CD4-positive, alpha-beta T cell treated with Interleukin-15 for 1 hour (primary cell): ENCODE results near the gene PPM1D.
"Not testable (repeated sequence)": the region's sequence is repeated elsewhere in the genome, so short reads cannot be mapped to it uniquely, and the experiment has no call there.

Source experiments
- DNase-seq: peaks from one replicate; pipeline ENCODE4 v3.0.0-alpha.2; 2020

Gene PPM1D

DNA sequence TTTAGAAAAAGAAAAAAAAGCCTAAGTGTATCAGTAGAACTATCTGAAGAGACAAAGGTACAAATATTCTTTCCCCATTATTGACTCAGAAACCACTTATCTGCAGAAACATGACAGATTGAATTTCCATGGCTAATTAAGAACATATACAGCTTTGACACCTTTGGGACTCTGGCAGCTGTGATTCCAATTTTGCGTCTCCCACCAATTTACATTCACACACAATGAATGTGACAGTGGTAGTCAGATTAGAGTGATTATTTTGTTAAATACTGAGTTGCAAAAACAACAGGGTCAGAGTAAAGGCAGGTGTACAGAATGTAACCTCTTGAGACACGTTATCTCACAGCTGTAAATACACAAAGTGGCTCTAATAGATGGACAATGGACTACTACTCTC, 5.3 kb upstream of the PPM1D start:
- DNase-seq = no peak

DNA sequence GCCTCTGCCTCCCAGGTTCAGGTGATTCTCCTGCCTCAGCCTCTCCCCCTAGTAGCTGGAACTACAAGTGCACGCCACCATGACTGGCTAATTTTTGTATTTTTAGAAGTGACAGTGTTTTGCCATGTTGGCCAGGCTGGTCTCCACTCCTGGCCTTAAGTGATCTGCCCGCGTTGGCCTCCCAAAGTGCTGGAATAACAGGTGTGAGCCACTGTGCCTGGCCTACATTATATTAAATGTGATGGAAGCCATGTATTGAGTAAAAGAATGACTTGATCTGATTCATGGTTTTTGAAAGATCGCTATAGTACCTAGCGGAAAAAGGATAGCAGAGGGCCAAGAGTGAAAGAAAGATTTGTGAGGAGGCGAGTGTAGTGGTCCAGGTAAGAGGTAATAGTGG, 2.7 kb upstream of the PPM1D start:
- no peak for DNase-seq

DNA sequence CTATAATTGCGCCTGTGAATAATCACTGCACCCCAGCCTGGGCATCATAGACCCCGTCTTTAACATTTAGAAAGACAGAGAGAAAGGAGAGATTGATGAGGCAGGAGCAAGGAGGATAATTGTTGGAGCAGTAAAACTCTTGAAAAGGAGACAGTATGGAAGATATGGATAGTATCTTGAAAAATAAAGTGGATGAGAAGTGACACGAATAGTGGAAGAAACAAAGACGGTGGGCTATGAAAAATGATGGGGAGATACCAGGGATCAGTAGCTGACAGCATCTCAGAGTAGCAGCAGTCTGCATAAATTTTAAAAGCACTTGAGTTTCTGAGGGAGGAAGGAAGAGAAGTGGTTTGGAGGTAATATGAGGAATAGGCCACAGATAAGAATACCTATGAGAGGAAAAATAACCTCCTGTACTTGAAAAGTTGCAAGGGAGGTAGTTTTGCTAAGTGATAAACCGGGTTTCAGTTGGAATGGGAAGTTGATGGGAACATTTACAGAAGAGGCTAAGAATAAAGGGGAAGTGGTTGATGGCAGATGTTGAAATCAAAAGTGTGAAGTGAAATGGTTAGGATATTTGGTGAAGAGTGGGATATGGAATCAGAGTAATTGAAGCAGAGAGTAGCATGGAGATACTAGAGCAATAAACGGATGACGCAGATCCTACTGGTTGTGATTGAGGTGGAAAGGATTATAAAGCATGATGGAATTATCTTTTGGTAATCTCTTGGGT, 1.8 kb upstream of the PPM1D start:
- DNase-seq = no peak

DNA sequence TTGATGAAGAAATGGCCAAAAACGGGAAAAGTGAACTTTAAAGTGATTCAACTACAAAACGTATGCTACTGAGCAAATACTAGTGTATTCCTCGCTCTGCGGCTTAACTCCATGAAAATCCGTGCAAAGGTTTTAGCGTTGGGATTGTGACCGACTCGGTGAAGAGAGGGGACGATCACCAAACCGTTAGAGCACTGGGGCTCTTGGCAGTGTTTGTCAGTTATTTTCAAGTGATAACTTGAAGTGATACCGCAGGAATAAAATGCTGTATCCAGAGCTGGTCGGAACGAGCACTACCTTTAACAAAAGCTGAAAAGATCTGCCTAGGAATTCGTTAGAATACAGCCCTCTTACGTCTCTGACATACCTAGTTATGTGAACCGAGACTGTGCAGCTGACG, 773 bp upstream of the PPM1D start:
- DNase-seq = no peak

DNA sequence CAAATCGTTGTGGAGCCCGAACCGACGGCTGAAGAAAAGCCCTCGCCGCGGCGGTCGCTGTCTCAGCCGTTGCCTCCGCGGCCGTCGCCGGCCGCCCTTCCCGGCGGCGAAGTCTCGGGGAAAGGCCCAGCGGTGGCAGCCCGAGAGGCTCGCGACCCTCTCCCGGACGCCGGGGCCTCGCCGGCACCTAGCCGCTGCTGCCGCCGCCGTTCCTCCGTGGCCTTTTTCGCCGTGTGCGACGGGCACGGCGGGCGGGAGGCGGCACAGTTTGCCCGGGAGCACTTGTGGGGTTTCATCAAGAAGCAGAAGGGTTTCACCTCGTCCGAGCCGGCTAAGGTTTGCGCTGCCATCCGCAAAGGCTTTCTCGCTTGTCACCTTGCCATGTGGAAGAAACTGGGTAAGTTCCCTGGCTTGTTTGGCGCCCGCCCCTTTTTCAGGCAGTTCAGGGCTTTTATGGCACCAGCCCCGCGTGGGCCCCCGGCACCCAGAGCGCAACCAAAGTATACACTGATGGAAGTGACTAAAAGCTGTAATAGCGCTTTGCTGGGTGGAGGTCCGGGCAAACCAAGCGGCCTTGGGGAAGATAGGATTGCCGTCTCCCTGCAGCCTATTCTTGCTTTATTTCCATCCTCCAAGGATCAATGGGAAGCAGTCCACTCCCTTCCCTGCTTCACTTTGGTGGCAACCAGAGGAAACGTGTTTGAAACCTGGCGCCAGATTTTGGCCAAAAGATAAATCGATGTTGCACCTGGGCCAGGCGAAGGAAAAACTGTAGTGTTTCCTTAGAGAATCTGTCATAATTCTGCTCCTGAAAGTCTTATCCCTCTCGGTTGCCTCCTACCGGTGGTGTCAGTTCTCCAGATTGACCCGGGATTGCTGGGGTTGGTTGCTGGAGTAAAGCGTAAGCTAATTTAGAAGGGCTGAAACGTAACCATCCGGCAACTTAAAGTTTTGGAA, 775 bp downstream of the PPM1D start:
- DNase-seq = peak; percentile 51

DNA sequence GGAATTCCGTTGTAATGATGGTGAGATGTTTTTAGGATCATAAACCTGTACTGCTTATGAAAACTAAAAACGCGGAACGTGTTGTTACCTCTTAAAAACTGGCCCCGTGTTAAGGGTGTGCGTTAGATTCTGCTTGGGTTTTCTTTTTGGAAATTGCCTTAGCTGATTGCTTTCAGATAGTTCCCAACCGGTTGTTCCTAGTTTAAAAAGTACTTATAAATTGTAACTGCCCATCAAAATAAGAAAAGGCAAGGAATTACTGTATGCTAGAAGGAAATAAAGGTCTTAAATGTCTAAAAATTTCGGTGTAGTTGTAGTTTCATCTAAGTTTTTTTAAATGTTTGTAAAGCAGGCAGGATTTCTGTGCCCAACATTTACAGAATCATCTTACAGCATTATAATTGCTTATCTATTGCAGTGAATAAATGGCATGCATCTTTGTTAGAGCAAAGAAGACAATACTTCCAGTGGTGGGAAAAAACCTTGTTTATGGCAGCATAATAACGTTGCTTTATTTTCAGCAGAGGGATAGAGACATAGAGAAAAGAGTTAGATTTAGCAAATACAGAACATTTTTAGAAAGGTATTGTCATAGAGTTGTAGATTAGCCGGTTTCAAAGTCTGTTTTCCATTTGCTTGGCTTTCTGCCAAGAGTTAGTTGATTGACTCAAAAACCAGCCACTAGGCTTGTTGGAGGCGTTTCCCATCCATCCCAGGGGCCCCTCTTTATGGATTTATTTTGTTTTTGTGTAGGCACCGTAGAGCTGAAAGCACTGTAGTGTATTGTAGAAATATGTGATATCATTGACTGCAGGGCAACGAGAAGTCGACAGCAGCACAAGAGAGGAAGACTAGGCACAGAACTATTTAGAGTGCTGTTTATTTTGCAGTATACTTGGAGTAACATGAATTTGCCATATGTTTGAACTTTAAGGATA, 1.7 kb downstream of the PPM1D start:
- DNase-seq = no peak

DNA sequence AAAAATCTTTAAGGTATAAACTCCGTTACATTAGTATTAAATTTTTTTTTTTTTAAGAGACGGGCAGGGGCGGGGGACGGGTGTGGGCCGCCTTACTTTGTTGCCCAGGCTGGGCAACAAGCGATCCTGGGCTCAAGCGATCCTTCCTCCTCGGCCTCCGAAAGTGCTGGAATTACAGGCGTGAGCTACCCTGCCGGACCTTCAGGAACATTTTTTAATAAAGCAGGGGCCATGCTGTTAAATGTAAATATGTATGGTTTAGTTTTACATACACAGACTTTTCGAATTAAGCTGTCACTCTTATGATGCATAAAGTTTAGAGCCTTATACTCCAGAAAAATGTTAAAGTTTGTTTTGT, 2.4 kb downstream of the PPM1D start:
- no peak for DNase-seq

DNA sequence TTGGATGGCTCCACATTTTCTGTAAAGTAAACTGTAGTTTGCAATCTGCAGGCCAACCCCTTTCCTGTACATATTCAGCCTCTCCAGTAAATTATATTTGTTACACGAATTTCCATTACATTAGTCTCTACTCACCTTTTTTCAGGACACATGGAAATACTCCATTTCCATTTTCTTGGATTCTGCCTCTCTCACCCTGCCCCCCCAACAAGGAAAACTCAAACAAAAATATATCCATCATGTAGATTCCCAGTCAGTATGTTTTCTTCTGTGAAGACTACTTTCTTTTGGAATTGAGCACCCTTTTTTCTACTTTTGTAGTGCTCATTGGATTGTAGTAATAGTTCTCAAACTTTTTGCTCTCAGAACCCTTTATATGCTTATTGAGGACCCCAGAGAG, 2.9 kb downstream of the PPM1D start:
- no peak for DNase-seq

DNA sequence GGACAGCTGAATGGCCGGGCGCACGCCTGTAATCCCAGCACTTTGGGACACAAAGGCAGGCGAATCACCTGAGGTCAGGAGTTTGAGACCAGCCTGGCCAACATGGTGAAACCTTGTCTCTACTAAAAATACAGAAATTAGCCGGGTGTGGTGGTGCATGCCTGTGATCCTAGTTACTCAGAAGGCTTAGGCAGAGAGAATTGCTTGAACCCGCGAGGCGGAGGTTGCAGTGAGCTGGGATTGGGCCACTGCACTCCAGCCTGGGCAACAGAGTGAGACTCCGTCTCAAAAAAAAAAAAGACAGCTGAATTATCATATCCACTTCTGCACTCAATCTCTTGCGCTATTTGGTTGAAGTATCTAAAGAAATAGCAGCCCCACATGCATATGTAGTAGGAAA, 3.5 kb downstream of the PPM1D start:
- not testable (repeated sequence) for DNase-seq

DNA sequence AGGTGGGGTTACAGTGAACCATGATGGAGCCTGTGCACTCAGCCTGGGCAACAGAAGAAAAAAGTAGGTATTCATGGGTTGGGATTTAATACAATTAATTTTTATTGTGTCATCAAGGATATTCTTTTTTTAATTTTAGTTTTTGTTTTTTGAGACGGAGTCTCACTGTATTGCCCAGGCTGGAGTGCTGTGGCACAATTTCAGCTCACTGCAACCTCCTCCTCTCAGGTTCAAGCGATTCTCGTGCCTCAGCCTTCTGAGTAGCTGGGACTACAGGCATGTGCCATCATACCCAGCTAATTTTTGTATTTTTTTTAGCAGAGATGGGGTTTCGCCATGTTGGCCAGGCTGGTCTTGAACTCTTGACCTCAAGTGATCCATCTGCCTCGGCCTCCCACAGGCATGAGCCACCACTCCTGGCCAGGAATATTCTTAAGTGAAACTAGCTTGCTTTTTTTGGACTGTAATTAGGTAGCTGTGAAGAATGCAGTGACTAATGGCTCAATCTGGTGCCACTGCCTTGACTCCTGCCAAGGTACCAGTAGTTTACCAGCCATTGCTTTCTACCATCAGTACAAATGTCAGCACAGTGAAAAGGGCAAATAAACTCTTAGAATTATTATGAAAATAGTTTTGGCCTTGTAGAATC, 4.8 kb downstream of the PPM1D start:
- no peak for DNase-seq

DNA sequence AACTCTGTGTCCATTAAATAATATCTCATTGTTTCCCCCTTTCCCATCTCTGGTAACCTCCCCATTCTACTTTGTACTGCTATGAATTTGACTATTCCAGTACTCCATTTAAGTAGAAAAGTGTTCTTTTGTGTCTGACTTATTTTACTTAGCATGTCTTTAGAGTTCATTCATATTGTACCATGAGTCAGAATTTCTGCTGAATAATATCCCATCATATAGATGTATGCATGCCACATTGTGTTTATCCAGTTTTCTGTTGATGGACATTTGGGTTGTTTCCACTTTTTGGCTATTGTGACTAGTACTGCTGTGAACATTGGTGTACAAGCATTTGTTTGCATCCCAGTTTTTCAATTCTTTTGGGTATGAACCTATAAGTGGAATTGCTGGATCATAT, 6.0 kb downstream of the PPM1D start:
- DNase-seq = no peak

DNA sequence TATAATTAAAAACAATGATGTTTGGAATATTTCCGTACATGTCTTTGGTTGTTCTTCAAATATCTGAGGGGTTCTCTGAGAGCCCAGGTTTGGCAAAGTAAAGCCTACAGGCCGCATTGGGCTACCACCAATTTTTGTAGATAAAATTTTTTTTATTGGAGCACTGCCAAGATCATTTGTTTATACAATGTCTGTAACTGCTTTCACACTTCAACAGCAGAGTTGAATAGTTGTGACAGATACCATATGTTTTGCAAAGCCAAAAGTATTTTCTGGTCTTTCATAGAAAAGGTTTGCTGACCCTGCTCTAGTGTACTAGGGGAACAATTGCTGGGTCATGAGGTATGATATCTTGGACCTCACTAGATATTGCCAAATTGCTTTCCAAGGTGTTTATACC, 10.5 kb downstream of the PPM1D start:
- DNase-seq = no peak

DNA sequence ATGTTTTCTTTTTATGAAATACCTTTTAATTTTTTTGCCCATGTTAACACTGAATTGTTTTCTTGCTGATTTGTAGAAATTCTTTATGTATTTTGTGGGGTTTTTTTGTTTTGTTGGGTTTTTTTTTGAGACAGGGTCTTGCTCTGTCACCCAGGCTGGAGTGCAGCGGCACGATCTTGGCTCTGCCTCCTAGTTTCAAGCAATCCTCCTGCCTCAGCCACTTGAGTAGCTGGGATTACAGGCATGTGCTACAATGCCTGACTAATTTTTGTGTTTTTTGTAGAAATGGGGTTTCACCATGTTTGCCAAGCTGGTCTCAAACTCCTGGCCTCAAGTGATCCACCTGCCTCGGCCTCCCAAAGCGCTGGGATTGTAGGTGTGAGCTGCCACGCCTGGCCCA, 11.3 kb downstream of the PPM1D start:
- not testable (repeated sequence) for DNase-seq

DNA sequence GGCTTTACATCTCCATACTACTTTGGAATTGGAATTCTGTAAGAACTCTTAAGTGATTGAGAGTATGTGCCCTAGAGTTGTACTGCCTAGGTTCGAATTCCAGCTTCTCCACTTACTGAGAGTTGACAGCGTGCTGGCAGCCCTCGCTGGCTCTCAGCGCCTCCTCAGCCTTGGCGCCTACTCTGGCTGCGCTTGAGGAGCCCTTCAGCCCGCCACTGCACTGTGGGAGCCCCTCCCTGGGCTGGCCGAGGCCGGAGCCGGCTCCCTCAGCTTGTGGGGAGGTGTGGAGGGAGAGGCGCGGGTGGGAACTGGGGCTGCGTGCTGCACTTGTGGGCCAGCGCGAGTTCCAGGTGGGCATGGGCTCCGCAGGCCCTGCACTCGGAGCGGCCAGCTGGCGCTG, 13.3 kb downstream of the PPM1D start:
- DNase-seq = no peak

DNA sequence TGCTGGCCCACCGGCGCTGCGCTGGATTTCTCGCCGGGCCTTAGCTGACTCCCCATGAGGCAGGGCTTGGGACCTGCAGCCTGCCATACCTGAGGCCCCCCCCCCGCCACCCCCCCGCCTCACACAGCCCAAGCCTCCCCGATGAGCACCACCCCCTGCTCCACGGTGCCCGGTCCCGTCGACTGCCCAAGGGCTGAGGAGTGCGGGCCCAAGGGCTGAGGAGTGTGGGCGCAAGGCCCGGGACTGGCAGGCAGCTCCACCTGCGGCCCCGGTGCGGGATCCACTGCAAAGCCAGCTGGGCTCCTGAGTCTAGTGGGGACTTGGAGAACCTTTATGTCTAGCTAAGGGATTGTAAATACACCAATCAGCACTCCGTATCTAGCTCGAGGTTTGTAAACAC, 13.8 kb downstream of the PPM1D start:
- not testable (repeated sequence) for DNase-seq

DNA sequence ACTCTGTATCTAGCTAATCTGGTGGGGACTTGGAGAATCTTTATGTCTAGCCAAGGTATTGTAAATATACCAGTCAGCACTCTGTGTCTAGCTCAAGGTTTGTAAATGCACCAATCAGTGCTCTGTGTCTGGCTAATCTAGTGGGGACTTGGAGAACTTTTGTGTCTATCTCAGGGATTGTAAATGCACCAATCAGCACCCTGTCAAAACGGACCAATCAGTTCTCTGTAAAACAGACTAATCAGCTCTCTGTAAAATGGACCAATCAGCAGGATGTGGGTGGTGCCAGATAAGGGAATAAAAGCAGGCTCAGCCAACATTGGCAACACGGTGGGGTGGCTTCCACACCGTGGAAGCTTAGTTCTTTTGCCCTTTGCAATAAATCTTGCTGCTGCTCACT, 14.3 kb downstream of the PPM1D start:
- not testable (repeated sequence) for DNase-seq

DNA sequence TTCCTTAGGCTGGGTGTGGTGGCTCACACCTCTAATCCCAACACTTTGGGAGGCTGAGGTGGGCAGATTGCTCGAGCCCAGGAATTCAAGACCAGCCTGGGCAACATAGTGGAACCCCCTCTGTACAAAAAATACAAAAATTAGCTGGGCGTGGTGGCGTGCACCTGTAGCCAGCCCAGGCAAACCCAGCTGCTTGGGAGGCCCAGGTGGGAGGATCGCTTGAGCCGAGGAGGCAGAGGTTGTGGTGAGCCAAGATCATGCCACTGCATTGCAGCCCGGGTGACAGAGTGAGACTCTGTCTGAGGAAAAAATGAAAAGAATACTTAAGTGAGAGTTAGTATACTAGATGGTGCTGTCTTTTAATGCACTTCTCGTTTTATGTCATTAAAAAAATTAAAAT, 15.1 kb downstream of the PPM1D start:
- no peak for DNase-seq

DNA sequence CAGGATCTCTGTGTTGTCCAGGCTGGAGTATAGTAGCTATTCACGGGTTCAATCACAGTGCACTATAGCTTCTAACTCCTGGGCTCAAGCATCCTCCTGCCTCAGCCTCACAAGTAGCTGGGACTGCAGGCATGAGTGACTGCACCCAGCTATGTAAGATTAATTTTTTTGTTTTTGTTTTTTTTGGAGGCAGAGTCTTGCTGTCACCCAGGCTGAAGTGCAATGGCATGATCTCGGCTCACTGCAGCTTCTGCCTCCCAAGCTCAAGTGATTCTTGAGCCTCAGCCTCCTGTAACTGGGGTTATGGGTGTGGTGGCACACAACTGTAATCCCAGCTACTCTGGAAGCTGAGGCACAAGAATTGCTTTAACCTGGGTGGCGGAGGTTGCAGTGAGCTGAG, 15.8 kb downstream of the PPM1D start:
- no peak for DNase-seq

DNA sequence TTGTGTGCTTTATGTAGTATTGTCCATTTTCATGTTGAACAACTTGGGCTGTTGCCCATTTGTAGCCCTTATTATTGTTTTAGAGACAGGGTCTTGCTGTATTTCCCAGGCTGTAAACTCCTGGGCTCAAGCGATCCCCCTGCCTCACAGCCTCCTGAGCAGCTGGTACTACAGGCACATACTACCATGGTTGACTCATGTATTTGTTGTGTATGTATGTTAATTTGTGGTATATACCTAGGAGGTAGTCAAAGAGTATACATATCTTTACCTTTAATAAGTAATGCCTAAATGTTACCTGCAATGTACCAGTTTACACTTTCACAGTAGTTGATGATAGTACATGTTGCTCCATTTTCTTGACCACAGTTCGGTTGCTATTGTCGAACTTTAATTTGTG, 18.1 kb downstream of the PPM1D start:
- no peak for DNase-seq

DNA sequence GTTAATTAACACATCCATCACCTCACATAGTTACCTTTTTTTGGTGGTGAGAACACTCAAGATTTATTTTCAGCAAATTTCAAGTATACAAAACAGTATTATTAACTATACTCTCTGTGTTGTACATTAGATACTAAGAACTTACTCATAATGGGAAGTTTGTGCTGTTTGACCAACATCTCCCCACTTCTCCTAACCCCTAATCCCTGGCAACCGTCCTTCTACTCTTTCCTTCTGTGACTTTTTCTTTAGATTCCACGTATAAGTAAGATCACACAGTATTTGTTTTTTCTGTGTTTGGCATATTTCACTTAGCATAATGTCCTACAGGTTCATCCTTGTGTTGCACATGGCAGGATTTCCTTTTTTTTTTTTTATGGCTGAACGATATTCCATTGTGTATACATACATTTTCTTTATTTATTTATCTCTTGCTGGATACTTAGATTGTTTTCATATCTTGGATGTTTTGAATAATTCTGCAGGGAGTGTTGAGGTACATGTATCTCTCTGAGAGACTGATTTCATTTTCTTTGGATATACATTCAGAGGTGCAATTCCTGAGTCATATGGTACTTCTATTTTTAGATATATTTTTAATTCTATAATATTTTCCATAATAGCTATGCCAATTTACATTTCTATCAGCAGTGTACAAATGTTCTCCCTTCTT, 19.0 kb downstream of the PPM1D start:
- no peak for DNase-seq

DNA sequence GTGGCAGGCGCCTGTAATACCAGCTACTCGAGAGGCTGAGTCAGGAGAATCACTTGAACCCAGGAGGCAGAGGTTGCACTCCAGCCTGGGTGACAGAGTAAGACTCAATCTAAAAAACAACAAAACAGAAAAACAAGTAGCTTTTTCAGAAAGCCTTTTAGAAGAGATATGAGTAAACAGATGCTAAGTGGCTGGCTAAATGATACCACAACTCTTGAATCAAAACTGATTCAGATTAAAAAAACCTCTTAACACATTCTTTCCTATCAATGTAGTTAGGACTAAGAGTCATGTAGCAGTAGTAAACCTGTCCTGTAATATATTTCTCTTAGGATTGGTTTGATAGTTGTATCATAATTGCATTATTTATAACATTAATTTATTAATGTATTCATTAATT, 23.0 kb downstream of the PPM1D start:
- no peak for DNase-seq

DNA sequence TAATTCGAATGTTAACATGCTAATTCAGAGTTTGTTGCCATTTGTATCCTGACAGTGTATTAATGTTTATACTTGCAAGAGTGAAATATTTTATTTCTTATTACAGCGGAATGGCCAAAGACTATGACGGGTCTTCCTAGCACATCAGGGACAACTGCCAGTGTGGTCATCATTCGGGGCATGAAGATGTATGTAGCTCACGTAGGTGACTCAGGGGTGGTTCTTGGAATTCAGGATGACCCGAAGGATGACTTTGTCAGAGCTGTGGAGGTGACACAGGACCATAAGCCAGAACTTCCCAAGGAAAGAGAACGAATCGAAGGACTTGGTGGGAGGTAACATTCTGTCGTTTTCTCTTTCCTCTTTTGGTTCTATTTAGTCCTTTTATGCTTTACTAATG, 23.4 kb downstream of the PPM1D start:
- DNase-seq = no peak
